ENCODE results near the gene SGK2. TPM values are rescaled to one million over a fixed set of nuclear protein-coding genes. Genes with fewer than 3 reads are reported as not detected.

Gene SGK2
- total RNA-seq, 4 donors from 2014 or later = 0.36 to 1.2 (median 0.55) TPM; not detected in 1

DNA sequence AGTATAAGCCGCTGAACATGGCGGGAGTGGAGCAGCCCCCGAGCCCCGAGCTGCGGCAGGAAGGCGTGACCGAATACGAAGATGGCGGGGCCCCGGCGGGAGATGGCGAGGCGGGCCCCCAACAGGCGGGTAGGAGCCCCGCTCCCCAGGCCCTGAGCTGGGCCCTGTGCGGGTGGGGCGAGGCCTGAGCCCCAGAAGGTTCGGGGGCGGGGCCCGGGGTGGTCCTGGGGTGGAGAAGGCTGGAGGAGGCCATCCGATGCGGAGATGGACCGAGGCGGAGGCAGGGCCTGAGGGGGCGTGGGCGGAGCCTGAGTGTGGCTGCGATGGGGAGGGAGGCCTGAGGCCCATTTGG, 44.2 kb upstream of the SGK2 start:
- intact Hi-C loops (cut with DNase I; ENCODE audit: low total_unique reads) (loop anchor here (1.0 to 2.0 kb wide), 2 partner anchors 58 to 76 kb away; partner anchors contain the start of genes IFT52 and SRSF6), in situ Hi-C loops (cut with MboI; ENCODE audit: low sequenced_read_pairs in 4 of 4) (no loop called here)
- Histone ChIP-seq H3K27me3 (no peaks in the 10 kb centered on the region), H3K36me3 (no peaks in the 10 kb centered on the region), H3K27ac (peak overlapping the region; percentile 72 to 83 (median 76)), H3K4me1 (peaks cover 6 to 14% of the 10 kb centered on the region in 2 donors), H3K9me3 (no peaks in the 10 kb centered on the region), H3K4me3 (peak overlapping the region; percentile 55 to 73 (median 63))
- TF ChIP-seq POLR2A (IDR thresholded peaks at IDR 0.05) = no peak
- TF ChIP-seq, protein P1, sequence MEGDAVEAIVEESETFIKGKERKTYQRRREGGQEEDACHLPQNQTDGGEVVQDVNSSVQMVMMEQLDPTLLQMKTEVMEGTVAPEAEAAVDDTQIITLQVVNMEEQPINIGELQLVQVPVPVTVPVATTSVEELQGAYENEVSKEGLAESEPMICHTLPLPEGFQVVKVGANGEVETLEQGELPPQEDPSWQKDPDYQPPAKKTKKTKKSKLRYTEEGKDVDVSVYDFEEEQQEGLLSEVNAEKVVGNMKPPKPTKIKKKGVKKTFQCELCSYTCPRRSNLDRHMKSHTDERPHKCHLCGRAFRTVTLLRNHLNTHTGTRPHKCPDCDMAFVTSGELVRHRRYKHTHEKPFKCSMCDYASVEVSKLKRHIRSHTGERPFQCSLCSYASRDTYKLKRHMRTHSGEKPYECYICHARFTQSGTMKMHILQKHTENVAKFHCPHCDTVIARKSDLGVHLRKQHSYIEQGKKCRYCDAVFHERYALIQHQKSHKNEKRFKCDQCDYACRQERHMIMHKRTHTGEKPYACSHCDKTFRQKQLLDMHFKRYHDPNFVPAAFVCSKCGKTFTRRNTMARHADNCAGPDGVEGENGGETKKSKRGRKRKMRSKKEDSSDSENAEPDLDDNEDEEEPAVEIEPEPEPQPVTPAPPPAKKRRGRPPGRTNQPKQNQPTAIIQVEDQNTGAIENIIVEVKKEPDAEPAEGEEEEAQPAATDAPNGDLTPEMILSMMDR (IDR thresholded peaks at IDR 0.05 in 4 of 5, conservative IDR thresholded peaks at IDR 0.05 in 1 of 5) = no peak
- DNase-seq (no peak), ATAC-seq (no peak)

DNA sequence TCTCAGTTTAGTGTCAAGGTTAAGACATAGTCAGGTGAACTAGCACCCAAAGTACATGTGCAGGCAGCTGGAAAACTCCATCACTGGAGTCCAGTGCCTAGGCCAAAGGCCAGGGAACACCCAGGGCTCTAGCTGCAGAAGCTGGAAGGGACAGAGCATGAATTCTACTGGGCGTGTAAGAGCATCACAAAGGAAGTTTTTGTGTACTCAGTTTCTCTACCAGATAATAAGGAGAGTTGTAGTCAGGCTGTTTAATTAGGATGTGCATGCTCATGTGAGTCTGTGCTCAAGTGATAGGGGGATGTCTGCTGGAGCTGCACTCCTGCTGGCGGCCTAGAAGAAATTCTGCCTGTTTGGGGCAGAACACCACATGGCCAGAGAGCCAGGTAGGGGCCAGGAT, 43.2 kb upstream of the SGK2 start:
- in situ Hi-C loops (cut with MboI; ENCODE audit: low sequenced_read_pairs in 4 of 4) = no loop called here
- Histone ChIP-seq H3K36me3 (no peaks in the 10 kb centered on the region), H3K4me1 (peaks cover 6 to 14% of the 10 kb centered on the region in 2 donors), H3K27ac (no peak overlapping the region), H3K9me3 (no peaks in the 10 kb centered on the region), H3K27me3 (no peaks in the 10 kb centered on the region), H3K4me3 (no peak overlapping the region)
- ATAC-seq (no peak), DNase-seq (no peak)
- TF ChIP-seq, protein P1 (IDR thresholded peaks at IDR 0.05 in 4 of 5, conservative IDR thresholded peaks at IDR 0.05 in 1 of 5) = no peak
- TF ChIP-seq POLR2A (IDR thresholded peaks at IDR 0.05) = no peak
- intact Hi-C loops (cut with DNase I; ENCODE audit: low total_unique reads) = loop anchor here (2.0 kb wide), 1 partner anchor 59 kb away; the partner anchor contains the start of gene SRSF6

DNA sequence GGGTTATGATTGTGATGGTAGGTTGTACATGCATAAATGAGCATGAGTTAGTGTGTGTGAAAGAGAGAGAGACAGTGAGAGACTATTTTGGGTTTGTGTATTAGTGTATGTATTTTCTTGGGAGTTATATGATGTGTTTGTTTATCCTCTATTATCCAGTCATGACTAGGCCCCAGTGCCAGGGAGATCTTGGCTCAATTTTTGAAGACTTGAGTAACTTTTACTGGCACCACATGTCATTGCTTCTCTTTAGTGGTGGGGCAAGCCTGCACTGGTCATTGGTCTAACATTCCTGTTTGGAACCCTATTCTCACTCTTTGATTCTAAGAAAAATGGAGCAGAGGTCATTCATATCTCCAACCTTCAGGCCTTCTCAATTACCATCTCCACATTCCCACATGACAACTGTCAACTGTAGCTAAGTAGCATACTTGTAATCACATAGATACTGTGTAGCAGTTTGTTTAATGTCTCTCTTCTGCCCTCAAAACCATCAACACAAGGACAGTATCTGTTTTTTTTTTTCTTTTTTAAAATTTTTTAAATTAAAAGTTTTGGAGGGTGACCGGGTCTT, 42.5 kb upstream of the SGK2 start:
- Histone ChIP-seq H3K9me3 (no peaks in the 10 kb centered on the region), H3K27me3 (no peaks in the 10 kb centered on the region), H3K27ac (no peak overlapping the region), H3K4me1 (peaks cover 6 to 14% of the 10 kb centered on the region in 2 donors), H3K4me3 (no peak overlapping the region), H3K36me3 (no peaks in the 10 kb centered on the region)
- intact Hi-C loops (cut with DNase I; ENCODE audit: low total_unique reads) = no loop called here
- in situ Hi-C loops (cut with MboI; ENCODE audit: low sequenced_read_pairs in 4 of 4) = no loop called here
- TF ChIP-seq POLR2A (IDR thresholded peaks at IDR 0.05) = no peak
- TF ChIP-seq, protein P1 (IDR thresholded peaks at IDR 0.05 in 4 of 5, conservative IDR thresholded peaks at IDR 0.05 in 1 of 5) = no peak
- ATAC-seq (no peak), DNase-seq (no peak)

DNA sequence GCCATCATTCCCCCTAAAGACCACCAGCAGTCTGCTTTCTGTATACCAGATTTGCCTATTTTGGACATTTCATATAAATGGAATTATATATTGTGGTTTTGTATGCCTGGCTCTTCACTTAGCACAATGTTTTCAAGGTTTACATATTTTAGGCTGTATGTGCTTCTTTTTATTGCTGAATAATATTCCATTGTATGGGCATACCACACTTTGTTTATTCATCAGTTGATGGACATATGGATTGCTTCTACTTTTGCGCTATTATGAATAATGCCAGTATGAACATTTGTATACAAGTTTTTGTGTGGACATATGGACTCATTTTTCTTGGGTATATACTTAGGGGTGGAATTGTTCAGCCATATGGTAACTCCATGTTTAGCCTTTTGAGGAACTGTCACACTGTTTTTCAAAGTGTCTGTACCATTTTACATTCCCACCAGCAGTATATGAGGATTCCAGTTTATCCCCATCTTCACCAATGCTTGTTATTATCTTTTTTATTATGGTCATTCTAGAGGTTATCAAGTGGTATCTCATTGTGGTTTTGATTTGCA, 38.7 kb upstream of the SGK2 start:
- in situ Hi-C loops (cut with MboI; ENCODE audit: low sequenced_read_pairs in 4 of 4) = no loop called here
- no peaks in the 10 kb centered on the region for H3K9me3 ChIP-seq
- no peak for DNase-seq
- no peaks in the 10 kb centered on the region for H3K36me3 ChIP-seq
- no peak overlapping the region for H3K27ac ChIP-seq
- TF ChIP-seq, protein P1 (IDR thresholded peaks at IDR 0.05 in 4 of 5, conservative IDR thresholded peaks at IDR 0.05 in 1 of 5) = no peak
- no peak for ATAC-seq
- H3K27me3 ChIP-seq = no peaks in the 10 kb centered on the region
- no peak overlapping the region for H3K4me3 ChIP-seq
- peaks cover 0 to 2% of the 10 kb centered on the region in 2 donors for H3K4me1 ChIP-seq
- intact Hi-C loops (cut with DNase I; ENCODE audit: low total_unique reads) = no loop called here
